Pons (tissue), 1 donor: ENCODE data around the gene PLEKHG4.

Experiments used
- DNase-seq: peaks from one replicate; pipeline ENCODE4 v3.0.0-alpha.2; 2016; ENCODE audit warnings: low spot score

PLEKHG4 gene, protein sequence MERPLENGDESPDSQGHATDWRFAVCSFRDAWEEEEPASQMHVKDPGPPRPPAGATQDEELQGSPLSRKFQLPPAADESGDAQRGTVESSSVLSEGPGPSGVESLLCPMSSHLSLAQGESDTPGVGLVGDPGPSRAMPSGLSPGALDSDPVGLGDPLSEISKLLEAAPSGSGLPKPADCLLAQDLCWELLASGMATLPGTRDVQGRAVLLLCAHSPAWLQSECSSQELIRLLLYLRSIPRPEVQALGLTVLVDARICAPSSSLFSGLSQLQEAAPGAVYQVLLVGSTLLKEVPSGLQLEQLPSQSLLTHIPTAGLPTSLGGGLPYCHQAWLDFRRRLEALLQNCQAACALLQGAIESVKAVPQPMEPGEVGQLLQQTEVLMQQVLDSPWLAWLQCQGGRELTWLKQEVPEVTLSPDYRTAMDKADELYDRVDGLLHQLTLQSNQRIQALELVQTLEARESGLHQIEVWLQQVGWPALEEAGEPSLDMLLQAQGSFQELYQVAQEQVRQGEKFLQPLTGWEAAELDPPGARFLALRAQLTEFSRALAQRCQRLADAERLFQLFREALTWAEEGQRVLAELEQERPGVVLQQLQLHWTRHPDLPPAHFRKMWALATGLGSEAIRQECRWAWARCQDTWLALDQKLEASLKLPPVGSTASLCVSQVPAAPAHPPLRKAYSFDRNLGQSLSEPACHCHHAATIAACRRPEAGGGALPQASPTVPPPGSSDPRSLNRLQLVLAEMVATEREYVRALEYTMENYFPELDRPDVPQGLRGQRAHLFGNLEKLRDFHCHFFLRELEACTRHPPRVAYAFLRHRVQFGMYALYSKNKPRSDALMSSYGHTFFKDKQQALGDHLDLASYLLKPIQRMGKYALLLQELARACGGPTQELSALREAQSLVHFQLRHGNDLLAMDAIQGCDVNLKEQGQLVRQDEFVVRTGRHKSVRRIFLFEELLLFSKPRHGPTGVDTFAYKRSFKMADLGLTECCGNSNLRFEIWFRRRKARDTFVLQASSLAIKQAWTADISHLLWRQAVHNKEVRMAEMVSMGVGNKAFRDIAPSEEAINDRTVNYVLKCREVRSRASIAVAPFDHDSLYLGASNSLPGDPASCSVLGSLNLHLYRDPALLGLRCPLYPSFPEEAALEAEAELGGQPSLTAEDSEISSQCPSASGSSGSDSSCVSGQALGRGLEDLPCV

DNA sequence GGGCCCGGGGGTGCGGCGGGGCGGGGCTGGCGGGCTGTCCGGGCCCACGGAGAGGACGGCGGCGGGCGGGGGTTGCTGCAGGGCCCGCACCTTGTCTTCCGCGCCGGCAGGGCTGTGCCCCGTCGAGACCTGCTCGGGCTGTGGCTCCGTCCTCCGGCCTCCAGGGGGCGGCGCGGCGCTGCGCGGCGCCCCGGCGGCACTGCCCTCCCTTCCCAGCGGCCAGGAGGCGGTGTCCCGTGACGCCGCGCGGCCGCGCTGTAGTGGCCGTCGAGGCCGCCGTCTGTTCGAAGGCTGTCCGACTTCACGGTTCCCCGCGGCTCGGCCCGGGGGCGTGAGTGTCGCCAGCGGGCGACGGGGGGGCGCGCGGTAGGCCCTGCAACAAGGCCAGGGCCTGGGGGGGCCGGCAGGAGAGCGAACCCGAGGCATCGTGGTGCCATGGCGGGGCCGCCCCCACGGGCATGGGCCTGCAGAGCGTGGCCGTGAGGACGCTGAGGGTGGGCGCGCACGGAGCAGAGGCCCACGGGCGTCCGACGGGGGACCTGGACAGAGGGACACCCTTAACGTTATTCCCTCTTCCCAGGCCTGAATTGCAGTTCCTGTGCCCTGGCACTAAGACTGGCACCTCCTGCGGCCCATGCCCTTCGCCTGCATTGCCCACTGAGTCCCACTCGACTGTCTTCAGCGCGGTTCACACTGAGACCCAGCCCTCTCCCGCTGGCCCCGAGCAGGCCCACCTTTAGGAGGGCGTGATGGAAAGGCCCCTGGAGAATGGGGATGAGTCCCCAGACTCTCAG is at the start of gene PLEKHG4:
Gene PLEKHG4, plus strand, starts transcription at position 237 of the 794 bp plus-strand sequence. Its CDS starts 513 bp downstream, at position 750.
- DNase-seq, result peak; percentile 53

DNA sequence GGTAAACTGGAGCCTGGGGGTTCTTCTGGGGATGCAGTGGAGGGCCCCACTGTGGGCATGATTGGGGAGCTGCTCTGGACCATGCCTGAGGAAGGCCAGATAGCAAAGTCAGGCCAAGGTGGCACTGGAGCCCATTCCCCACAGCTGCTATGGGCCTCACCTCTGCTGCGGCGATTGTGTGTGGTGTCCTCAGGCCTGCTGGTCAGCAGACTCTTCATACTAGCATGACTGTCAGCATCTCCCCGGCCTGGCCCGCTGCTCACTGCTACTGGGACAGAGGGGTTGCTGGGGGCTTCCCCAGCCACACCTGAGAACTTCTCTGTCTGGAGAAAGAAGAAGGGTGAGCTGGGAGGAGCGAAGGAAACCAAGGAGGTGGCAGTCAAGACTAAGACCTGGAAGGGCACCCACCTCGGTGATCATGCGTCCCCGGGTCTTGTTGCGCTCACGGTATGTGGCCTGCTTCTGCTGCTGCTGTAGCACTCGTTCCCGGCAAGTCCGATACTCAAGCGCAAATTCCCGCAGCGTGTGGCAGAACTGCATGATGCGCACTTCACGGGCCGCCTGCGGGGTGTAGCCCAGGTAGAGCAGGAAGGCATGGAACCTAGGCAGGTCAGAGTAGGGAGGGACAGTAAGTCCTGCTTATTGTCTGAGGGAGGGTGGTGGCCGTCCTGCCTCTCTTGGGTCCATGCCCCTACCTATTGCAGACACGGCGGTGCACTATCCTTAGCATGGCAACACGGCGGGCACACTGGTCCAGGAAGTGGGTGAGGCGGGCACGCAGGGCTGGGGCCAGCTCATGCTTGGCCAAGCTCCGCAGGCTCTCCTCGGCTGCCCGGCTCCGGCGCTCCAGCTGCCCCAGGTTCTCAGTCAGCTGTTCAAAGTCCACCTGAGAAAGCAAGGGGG is 49.2 kb upstream of the PLEKHG4 start:
- DNase-seq, result no peak

DNA sequence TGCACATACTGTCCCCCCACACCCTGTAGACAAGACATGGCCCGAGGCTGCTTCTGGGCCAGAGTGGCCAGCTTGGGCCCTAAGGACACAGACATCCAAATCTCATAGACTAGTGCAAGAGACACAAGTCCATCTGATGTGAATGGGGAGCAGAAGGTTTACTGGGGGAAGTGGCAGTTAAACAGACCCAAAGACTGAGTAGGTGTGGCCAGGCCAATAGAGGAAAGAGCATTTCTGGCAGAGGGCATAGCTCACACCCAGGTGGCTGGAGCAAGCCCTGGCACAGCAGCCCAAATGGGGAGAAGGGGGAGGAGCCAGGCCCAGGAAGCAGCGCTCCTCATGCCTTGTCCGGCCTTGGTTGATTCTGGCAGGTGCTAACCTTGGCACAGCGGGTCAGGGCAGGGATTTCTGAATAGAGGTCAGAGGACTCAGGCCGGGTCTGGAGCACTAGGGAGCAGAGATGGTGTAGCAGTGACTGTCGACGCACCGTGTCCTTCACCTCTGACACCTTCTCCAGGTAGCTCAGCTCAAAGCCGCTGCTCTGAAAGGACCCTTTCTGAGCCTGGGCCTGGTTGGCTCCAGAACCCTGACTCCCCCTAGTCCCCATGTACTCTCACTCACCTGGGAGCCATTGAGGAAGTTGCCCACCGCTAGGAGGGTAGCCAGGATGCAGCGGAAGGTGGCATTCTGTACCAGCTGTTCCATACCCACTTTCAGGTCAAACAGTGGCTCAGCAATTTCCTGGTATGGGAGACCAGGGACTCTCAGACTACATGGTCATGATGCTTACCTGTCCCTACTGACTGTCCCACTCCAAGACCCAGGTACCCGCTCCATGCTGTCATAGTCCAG is 48.3 kb upstream of the PLEKHG4 start:
- DNase-seq, result no peak

DNA sequence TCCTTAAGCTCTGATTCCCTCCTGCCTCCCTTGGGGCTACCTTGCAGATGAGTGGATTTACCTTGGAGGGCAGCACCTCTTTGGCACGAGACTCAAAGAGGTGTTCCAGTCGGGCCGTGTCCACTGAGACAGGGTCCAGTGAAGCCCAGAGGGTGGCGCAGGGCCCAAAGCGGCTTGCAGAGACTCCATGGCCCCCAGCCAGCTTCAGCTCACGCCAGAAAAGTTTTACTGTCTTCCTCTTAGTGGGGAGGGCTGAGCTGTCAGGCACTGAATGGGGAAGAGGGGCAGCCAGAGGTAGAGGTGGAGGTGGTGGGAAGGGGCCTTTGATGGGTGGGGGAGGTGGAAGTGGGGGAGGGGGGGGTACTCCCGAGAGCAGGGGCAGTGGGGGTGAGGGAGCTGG is 45.7 kb upstream of the PLEKHG4 start:
- no peak for DNase-seq

DNA sequence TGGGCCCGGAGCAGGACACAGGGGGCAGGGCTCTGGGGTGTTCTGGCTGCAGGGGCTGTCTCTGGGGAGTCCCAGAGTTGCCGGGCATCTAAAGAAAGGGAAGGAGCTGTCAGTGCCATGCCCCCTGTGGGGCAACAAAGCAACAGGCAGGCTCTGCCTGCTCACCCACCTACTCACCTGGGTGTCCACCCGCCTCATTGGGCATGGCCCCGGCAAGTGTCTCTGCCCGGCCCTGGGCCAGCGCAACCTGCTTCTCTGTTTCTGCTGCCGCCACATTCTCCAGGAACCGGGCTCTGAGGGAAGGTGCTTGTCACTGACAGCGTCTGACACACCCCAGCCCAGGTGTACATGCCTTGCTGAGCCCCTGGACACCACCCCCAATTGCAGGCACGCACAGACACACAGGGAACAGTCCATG is 45.1 kb upstream of the PLEKHG4 start:
- DNase-seq, result no peak

DNA sequence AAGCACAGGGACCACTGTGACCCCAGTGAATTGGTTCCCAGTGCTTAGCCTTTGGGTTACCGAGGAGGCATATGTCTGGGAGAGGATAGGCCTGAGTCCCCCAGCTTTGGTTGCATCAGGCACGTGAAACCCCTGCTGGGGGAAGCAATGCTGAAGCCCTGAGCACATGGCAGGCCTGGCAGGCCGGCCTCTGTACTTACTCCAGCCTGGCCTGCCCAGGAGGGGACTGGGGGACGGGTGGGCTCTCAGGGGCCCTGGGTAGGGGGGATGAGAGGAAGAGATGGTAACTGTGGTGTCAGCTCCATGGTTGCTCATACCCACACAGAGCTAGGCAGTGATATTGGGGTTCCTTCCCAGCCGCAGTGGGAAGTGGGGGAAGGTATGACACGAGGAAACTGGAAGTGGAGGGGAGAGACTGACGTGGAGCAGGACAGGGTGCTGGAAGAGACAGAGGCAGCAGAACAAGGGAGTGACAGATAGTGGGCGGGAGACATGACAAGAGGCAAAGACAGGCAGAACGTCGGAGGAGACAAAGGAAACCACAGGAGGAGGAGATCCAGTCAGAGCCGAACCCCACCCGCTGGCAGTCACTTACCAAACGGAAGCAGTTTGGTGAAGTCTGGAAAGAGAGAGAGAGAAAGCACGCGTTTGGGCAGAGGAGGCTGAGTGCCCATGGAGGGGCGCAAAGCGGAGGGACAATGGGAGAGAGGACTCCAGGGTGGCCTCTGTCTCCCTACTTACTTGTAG is 43.3 kb upstream of the PLEKHG4 start:
- DNase-seq, result no peak

DNA sequence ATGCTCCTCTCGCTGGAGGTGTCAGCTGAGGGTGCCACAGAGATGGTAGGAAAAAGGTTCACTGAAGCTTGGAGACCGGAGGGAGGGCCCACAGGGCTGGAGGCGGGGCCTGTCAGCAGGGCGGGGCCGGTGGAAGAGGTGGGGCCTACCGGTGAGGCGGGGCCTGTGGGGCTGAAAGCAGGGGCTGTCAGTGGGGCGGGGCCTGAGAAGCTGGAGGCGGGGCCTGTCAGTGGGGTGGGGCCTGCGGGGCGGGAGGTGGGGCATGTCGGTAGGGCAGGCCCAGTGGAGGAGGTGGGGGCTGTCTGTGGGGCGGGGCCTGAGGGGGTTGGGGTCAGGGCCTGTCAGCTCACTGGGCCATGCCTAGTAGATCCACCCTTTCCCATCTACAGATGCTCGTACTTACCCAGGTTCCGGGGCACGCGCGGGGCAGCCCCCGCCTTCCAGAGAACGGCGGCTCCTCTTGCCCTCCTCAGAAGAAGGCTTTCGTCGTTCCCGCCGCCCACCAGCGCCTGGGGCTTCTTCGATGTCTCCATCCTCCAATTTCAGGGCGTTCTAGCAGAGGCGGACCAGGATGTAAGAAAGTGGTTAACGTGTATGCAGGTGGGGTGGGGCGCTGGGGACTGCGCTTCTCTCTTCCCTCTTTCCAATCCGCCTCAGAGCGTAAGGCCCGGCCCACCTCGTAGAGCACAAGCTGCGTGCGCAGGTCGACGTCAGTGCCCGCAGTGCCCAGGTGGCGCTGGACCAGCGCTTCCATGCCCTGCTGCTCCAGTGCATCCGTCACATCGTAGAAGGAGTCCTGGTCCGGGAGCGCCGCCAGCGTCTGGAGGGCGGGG is 42.6 kb upstream of the PLEKHG4 start:
- DNase-seq, result no peak

DNA sequence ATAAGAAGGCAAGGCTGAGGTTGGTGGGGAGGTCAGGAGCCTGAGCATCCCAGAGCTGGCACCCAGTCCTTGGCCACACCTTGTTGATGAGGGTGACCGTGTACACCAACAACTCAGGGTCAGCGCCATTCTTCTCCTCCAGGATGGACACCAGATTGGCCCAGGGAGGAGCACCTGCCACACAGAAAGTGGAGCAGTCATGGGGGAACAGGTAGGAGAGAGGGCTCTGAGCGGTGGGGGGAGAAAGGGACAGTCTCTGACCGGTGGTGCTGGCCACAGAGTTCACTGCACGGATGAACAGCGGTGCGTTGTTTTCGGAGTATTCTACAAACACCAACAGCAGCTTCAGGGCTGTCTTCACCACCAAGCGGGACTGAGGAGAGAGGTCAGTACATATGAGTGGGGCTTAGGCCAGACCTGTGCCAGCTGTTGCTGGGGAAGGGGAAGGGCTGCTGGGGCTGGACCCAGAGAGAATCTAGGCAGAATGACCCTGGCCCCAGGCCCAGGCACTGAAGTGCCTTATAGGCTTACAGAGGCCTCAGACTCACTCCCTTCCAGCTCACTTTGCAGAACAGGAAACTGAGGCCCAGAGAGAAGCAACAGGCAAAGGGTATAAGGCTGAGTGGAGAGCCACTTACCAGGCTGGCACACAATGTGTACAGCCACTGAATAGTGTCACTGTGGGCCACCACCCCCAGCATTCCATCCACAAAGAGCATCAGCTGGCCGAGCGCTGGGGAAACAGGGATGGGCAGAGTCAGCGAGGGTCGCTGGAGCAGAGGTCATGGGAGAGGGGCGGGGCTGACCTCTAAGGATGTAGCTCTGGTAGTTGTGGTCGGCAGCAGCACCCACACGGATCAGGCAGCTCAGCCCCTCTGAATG is 41.7 kb upstream of the PLEKHG4 start:
- DNase-seq, result no peak

DNA sequence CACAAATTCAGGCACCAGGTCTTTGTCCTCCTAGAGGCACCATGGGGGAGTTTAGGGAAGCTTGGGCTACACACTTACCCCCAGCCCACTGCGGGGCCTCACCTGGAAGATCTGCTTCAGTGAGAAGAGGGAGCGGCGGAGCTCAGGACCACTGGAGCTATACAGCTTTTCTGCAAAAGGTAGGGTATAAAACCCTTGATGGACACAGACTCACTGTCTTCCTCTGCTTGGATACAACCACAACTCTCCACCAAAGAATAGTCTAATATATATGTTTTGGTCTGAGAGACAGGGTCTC is 41.1 kb upstream of the PLEKHG4 start:
- no peak for DNase-seq

DNA sequence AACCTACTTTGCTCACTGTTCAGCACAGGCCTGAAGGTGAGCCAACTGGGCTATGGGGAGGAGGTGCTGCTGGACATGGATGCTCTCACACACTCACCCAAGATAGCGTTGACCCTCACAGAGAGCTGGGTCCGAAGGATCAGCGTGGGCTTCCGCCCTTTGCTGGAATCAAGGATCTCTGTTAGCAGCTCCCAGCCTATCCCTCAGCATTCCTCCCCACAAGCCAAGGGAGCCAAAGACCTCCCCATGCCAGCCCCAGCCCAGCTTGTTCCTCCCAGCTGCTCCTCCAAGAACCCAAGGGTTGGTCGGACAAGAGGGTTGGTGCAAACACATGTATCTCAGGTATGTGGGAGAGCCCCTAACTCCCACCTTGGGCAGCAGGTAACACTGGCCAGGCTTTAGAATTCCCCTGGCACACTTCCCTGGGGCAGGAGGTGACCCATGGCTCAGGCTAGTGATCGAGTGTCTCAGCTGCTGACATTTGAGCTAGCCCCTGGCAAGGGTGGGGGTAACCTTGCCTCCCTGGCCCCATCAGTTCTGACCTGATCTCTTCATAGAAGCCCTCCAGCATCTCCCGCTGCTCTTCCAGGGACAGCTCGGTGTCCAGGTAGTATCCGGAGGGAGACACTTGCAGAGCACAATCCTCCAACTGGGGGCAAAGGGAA is 40.4 kb upstream of the PLEKHG4 start:
- DNase-seq, result no peak

DNA sequence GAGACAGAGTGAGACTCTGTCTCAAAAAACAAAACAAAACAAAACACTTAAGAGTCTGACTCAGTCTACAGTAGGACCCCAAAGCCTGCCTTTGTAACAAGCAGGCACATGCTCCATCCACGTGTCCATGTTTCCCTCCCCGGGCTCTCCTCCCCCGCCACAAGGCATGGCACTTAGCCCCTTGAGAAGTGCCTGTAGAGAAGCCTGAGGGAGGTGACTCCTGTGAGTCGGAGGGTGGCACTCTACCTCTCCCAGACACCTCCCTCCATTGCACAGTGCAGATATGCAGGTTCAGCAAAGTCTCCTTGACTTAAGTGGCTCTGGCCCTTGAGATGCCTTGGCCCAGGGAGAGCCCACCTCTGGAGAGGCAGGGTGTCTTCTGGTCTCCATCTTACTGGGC is 38.8 kb upstream of the PLEKHG4 start:
- no peak for DNase-seq

DNA sequence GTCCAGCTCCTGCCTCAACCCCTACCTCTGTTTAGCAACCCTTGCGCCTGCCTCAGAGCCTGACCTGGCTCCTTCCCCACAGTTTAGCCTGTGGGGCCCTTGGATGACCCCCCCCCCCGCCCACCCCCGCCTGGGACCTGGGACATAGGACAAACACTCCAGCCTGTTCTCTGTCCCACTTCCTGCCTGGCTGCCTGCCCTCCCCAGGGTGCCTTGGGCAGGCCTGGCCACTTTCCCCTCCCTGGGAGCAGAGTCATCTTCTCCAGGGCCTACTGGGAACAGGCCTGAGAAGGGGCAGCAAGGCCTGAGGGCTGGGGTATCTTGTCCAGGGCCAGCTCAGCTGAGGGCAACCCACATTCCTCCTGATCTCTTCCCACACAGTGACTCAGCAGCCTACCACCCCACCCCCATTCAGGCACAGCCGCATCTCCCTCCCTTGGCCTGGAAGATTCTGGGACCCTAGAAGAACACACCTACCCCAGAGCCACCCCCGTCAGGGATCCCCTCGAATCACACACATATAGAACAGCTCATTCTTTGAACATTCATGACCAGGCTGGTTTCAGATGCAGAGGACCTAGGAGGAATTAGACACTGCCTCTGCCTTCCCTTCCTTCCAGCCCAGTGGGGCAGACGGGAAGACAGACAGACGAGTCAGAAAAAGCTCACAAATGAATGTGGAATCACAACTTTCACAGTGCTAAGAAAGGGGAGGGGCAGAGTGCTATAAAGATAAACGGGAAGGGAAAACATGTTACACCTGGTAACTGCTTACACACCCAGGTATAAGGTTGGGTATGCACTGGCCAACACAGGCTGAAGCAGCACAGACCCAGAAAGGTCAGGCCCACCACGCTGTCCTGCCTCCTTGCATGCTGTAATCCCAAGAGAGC is 38.1 kb upstream of the PLEKHG4 start:
- no peak for DNase-seq

DNA sequence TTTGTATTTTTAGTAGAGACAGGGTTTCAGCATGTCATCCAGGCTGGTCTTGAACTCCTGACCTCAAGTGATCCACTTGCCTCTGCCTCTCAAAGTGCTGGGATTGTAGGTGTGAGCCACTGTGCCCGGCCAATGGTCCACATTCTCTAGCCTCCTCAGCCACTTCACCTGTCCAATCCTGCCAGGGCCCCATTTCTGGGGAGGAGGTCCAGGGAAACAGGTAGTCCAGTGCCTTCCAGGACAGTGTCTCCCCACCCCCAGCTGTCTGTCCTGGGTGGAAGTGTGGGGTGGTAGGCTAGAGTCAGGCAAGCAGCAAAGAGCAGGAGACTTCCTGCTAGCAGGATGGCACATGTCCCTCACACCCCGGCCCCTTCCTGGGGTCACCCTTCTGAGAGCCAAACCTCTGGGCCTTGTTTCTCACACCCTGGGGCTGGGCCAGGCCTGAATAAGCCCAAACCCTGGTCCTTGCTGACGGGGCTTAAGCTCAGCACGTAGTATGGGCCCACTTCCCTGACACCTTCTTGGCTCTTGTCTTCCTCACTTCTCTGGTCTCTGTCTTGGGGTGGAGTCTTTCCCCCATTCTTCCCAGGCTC is 37.1 kb upstream of the PLEKHG4 start:
- no peak for DNase-seq

DNA sequence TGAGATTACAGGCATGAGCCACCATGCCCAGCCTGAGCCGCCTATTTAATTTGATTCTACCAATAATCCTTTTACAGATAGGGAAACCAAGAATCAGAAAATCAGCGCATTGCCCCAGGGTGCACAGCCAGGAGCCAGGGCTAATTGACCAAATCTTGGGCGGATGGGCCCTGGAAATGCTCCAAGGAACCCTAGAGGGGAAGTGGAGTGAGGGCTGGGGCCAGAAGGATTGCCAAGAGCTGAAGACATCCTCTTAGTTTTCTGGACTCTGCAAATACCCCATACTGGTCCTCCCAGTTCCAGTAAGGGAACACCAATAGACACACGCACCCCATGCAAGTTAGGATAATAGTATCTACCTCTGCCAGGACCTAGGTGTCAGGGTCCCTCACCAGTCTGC is 35.9 kb upstream of the PLEKHG4 start:
- DNase-seq, result no peak
